Neural cell (in vitro differentiated cells): ENCODE data around the gene LAMA5.

Experiments used
- CTCF ChIP-seq: fragments of 450-650 bp; IDR thresholded peaks from 2 replicates; pipeline ENCODE4 v1.5.1; 2014; ENCODE audit warnings: antibody characterized with exemption, mild to moderate bottlenecking, moderate library complexity; ENCODE audit not compliant: poor library complexity, severe bottlenecking
- EZH2 ChIP-seq: fragments of 200-600, 300-800 bp; shearing (Covaris generic), sonication (generic); IDR thresholded peaks from 2 replicates; pipeline ENCODE4 v1.6.1; 2014; ENCODE audit warnings: antibody characterized with exemption, low read length, borderline replicate concordance, mild to moderate bottlenecking; ENCODE audit not compliant: insufficient read depth, poor library complexity, severe bottlenecking
- POLR2AphosphoS5 ChIP-seq: IDR thresholded peaks from 2 replicates; pipeline ENCODE4 v1.6.1; 2012
- SMC3 ChIP-seq: fragments of 450-650 bp; conservative IDR thresholded peaks from 2 replicates; pipeline ENCODE4 v1.6.1; 2014; ENCODE audit warnings: antibody characterized with exemption, mild to moderate bottlenecking, moderate library complexity; ENCODE audit not compliant: poor library complexity

GRCh38 chr20:62308102-62308822 lies 58.9 kb downstream of the LAMA5 start:
- TF ChIP-seq CTCF (no peak), POLR2AphosphoS5 (no peak), EZH2 (no peak), SMC3 (no peak)
